GM18909 (cell line): ENCODE results near the gene MKNK1.

Source experiments
- ATAC-seq: cut with Tn5 transposase; IDR thresholded peaks from one replicate; pipeline ENCODE4 v1.9.1; 2021; ENCODE audit warnings: mild to moderate bottlenecking; ENCODE audit not compliant: unreplicated experiment, poor library complexity

Gene MKNK1

DNA sequence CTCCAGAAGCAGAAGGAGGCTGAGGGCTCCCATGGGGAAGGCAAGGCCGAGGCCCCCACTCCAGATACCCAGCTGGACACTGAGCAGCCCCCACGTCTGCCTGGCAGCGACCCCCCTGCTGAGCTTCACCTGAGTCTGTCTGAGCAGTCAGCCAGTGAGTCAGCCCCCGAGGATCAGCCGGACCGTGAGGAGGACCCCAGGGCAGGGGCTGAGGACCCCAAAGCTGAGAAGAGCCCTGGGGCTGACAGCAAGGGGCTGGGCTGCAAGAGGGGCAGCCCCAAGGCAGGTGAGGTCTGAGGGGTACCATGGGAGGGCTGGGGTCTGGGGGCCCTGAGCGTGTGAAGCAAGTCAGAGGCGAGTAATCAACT lies 93.1 kb downstream of the MKNK1 start:
- ATAC-seq, result no peak

DNA sequence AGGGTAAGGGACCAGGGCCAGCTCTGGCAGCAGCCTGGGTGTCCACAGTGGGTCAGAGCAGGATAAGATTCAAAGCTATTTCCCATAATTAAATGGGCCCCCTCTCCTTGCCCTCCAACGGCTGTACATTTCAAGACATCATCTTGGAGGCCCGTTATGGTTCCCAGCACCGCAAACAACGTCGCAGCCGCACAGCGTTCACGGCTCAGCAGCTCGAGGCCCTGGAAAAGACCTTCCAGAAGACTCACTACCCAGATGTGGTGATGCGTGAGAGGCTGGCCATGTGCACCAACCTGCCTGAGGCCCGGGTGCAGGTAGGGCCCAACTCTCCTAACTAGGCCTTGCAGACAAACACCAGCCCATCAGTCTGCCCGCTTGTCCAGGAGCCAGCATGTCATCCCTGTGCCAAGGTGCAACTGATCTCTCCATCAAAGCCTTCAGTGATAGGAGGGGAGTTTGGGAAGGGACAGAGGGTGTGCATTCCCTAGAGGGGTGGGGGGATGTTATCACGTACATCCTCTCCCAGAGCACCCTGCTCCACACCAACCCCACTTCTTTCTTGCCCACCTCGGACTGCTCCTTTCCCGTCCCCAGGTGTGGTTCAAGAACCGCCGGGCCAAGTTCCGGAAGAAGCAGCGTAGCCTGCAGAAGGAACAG lies 93.6 kb downstream of the MKNK1 start:
- no peak for ATAC-seq

DNA sequence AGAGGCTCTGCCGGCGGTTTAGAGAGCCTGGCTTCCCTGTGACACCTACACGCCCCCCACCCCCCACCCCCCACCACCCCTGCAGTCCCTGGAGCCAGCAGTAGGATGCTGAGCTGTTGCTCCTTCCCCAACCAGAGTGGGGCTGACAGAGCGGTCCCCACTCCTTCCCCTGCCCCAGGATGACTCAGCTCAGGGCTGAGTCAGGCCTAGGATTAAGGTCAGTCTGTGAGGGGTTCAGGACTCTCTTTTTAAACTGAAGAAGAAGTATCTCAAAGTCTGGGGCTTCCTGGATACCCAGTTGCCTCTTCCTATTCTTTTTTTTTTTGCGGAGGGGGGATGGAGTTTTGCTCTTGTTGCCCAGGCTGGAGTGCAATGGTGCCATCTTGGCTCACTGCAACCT lies 95.3 kb downstream of the MKNK1 start:
- no peak for ATAC-seq
